Heart right ventricle (tissue), 16 donors: ENCODE results near the gene PDE6G. TPM values are rescaled to one million over a fixed set of nuclear protein-coding genes. Genes with fewer than 3 reads are reported as not detected.

Experiments
- ATAC-seq, 8 donors: fragments of 200-7000 bp; cut with Tn5 transposase; one replicate each; pipeline ENCODE4 v1.9.1; 2020; ENCODE audit warnings: mild to moderate bottlenecking in 8 of 8, moderate library complexity in 8 of 8, moderate number of reproducible peaks in 1 of 8
- DNase-seq, 2 donors: peaks; one replicate each; pipeline ENCODE4 v3.0.0-alpha.2; 2020
- H3K27ac ChIP-seq, 10 donors: fragments of 200-600 bp; sonication (generic) in 2 of 10; one replicate each; pipeline versions ENCODE4 v1.5.0 to v1.8.0; 2020 to 2022; ENCODE audit warnings: mild to moderate bottlenecking in 3 of 10
- H3K27me3 ChIP-seq, 7 donors: fragments of 200-600 bp; one replicate each; pipeline ENCODE4 v1.8.0; 2021 to 2022; ENCODE audit warnings: mild to moderate bottlenecking in 2 of 7
- H3K36me3 ChIP-seq, 9 donors: fragments of 200-600 bp; sonication (generic) in 1 of 9; one replicate each; pipeline versions ENCODE4 v1.5.0 to v1.8.0; 2020 to 2022; ENCODE audit warnings: mild to moderate bottlenecking in 2 of 9
- H3K4me1 ChIP-seq, 9 donors: fragments of 200-600 bp; sonication (generic) in 1 of 9; one replicate each; pipeline versions ENCODE4 v1.5.0 to v1.8.0; 2020 to 2022; ENCODE audit warnings: mild to moderate bottlenecking in 4 of 9
- H3K4me3 ChIP-seq, 10 donors: fragments of 200-600 bp; sonication (generic) in 2 of 10; one replicate each; pipeline versions ENCODE4 v1.5.0 to v1.8.0; 2020 to 2022; ENCODE audit warnings: mild to moderate bottlenecking in 7 of 10, moderate library complexity in 2 of 10
- H3K9me3 ChIP-seq, 11 donors: fragments of 200-600 bp in 10 of 11; sonication (generic) in 2 of 11; one replicate each; pipeline versions ENCODE4 v1.5.0 to v1.8.0; 2013 to 2022; ENCODE audit warnings: mild to moderate bottlenecking in 2 of 11, control low read depth in 1 of 11, moderate library complexity in 1 of 11
- WGBS, 2 donors: extraction: QIAGEN DNeasy Blood & Tissue Kit; methylation state at CpG; one replicate each; pipeline ENCODE4 v1.1.7; 2013; ENCODE audit warnings: inconsistent platforms in 1 of 2; 5-methylcytosine and 5-hydroxymethylcytosine counted together
- intact Hi-C, 10 donors: fragments of 100-400 bp; cut with DNase I; formaldehyde crosslinking; loops; one replicate each; pipeline versions ENCODE4 v1.11.1 to v1.14.2; 2022
- polyA plus RNA-seq, 2 donors: library from polyadenylated mRNA; stranded (reverse); fragments of 200-250 nt; gene quantifications; one replicate each; pipeline ENCODE4 v1.2.3, GENCODE V29; 2013
- total RNA-seq, 10 donors: library from RNA; stranded (reverse); fragmentation: NEBNext Ultra II Directional in 3 of 10; extraction: Animal tissue kit (Norgen Biotek cat#: 25700) in 3 of 10; gene quantifications; one replicate each; pipeline versions ENCODE4 v1.2.1 to v1.2.4, GENCODE V29; 2021 to 2023
- TF ChIP-seq, protein P1 (sequence below), 9 donors: fragments of 200-600 bp; sonication (generic) in 2 of 9; IDR thresholded peaks; one replicate each; pipeline versions ENCODE4 v1.5.0 to v1.8.0; 2021 to 2022; ENCODE audit warnings: antibody characterized with exemption in 9 of 9, mild to moderate bottlenecking in 5 of 9, moderate library complexity in 1 of 9
- donor health status: Arrhythmogenic right ventricular cardiomyopathy.
- donor health status: ischemic (EF 13 %, LVEDD 7.1; RV severe dilation, severe dysfunction).
- donor health status: healthy with polysubstance abuse.
- donor health status: DM: no; HTN: yes; CAD: no.
- donor health status: DM: no; HTN: no; CAD: no.
- donor health status: ischemic (EF 25% LVEDD 6.9; RV normal size, moderate dysfunction).
- donor health status: ischemic (EF 25% LVEDD 5.7; RV mildly dilated, moderate dysfunction).
- donor health status: healthy.
- donor health status: DM: yes; HTN: yes; CAD: no.
- donor health status: Ischemic cardiomyopathy.
- donor health status: ischemic (EF 35%, LVEDD 5.7; RV mildly dilated, moderate dysfunction).
- donor health status: nonischemic (EF 11% LVEDD 7.7; RV severe dilation, severe dysfunction).
- donor health status: DM: yes; HTN: yes; CAD: no.
- donor health status: PGD.
- donor health status: ischemic (EF 29% LVEDD 5.4; RV normal size, mild dysfunction).
- donor health status: nonischemic (EF 23%, LVEDD 6.1; RV moderate dilation, normal function).

PDE6G gene
- total and polyA plus RNA-seq, 12 donors = 0.38 to 1.3 (median 1.3) TPM; not detected in 9

DNA sequence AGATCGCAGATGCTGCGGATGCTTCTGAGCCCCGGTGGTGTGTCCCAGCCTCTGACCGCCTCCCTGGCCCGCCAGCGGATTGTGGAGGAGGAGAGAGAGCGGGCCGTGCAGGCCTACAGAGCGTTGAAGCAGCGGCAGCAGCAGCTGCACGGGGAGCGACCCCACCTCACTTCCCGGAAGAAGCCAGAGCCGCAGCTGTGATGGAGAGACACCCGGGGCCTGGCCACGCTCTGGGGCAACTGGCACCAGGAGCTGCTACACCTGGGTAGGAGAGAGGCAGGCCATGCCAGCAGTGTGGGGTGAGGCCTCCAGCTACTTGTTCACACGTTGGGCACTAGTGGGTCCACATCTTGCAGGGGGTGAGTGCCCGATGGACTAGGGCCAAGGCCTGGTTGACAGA, 16.2 kb upstream of the PDE6G start:
- no peaks in the 10 kb centered on the region for H3K9me3 ChIP-seq
- peaks cover 0 to 74% (median 6%) of the 10 kb centered on the region in 9 donors for H3K36me3 ChIP-seq
- H3K27me3 ChIP-seq = no peaks in the 10 kb centered on the region
- WGBS, 2 donors = 84 to 85% methylated on average over 18 of the region's 18 CpGs
- intact Hi-C loops = no loop called here
- ATAC-seq = peak in 2 of 8 donors; percentile 4 to 12
- no peak overlapping the region for H3K4me3 ChIP-seq
- TF ChIP-seq, protein P1, sequence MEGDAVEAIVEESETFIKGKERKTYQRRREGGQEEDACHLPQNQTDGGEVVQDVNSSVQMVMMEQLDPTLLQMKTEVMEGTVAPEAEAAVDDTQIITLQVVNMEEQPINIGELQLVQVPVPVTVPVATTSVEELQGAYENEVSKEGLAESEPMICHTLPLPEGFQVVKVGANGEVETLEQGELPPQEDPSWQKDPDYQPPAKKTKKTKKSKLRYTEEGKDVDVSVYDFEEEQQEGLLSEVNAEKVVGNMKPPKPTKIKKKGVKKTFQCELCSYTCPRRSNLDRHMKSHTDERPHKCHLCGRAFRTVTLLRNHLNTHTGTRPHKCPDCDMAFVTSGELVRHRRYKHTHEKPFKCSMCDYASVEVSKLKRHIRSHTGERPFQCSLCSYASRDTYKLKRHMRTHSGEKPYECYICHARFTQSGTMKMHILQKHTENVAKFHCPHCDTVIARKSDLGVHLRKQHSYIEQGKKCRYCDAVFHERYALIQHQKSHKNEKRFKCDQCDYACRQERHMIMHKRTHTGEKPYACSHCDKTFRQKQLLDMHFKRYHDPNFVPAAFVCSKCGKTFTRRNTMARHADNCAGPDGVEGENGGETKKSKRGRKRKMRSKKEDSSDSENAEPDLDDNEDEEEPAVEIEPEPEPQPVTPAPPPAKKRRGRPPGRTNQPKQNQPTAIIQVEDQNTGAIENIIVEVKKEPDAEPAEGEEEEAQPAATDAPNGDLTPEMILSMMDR (IDR thresholded peaks at IDR 0.05) = no peak
- DNase-seq = no peak
- H3K27ac ChIP-seq = no peak overlapping the region
- peaks cover 0 to 15% (median 10%) of the 10 kb centered on the region in 9 donors for H3K4me1 ChIP-seq

DNA sequence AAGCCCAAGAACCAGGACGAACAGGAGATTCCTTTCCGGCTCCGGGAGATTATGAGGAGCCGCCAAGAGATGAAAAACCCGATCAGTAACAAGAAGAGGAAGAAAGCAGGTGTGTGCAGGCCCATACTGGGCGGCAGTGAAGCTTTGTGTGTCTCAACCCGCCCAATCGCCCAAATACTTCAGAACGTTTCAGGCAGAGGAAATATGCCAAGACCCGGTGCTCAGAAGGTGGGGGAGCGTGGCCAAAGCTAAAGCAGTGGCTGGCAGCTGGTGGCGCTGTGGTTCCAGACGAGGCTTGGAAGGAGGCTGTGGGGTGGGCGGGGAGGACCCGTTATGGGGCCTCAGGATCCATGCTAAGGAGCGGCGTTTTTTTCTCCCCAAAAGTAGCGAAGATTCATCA, 11.4 kb upstream of the PDE6G start:
- Histone ChIP-seq H3K27ac (no peak overlapping the region), H3K27me3 (no peaks in the 10 kb centered on the region), H3K36me3 (peaks cover 0 to 59% (median 3%) of the 10 kb centered on the region in 9 donors), H3K4me1 (peaks cover 6 to 29% (median 24%) of the 10 kb centered on the region in 9 donors), H3K9me3 (no peaks in the 10 kb centered on the region), H3K4me3 (peak overlapping the region in 2 of 10 donors; percentile 95 to 99)
- 83 to 87% methylated on average over 18 of the region's 18 CpGs for WGBS, 2 donors
- intact Hi-C loops = loop anchor here in 1 of 10 donors (2.0 kb wide), 1 partner anchor 31 kb away; the partner anchor contains the start of genes NPLOC4 and TSPAN10
- no peak for DNase-seq
- TF ChIP-seq, protein P1 (IDR thresholded peaks at IDR 0.05) = no peak
- no peak for ATAC-seq

DNA sequence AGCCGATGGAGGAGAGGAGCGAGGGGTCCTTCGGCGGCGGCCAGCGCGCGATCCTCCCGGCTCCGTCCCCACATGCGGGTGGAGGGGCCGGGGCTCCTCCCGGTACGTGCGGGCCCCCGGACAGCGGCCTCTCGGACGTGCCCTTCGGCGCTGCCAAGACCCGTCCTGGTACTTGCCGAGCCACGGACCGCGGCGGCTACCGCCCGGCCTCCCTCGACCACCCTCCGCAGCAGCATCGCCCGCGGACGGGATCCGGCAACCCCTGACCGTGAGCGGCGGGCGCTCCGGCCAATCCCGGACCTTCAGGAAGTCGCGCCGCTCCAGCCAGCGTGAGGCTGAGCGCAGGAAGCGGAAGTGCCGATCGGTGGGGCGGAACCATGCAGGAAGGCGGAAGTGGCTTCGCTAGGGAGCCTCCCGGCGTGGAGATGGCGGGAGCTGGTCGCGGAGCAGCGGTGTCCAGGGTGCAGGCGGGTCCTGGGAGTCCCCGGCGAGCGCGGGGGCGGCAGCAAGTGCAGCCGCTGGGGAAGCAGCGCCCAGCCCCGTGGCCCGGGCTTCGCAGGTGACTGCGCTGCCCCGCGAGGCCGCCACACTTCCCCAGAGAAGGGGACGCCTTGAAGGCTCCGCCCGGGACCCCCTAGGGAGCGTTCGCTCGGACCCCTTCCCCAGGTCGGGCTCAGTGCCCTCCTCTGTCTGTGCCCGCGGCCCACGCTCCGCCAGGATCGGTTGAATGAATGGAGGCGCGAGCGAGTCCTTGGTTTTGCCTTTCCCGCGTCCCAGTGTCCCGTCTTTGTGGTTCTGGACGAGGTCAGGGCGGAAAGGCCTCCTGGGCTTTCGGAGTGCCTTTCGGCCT, 10.2 kb upstream of the PDE6G start, which contains the start of the genes CCDC137 and OXLD1:
Gene CCDC137 (plus strand): TSS at position 396 of the 850 bp plus-strand sequence. CDS start 30 bp downstream, at position 426.
Gene OXLD1 (minus strand): TSS at position 264 of the 850 bp plus-strand sequence. CDS start 28 bp downstream, at position 236.
- WGBS, 2 donors = 0 to 1% methylated on average over 87 to 96 of the region's 96 CpGs
- Histone ChIP-seq H3K9me3 (no peaks in the 10 kb centered on the region), H3K4me3 (peak within 1 kb of the TSS; percentile 71 to 99 (median 94)), H3K27me3 (no peaks in the 10 kb centered on the region), H3K4me1 (peaks cover 6 to 29% (median 24%) of the 10 kb centered on the region in 9 donors), H3K36me3 (peaks cover 0 to 48% (median 0%) of the 10 kb centered on the region in 9 donors), H3K27ac (peak within 1 kb of the TSS; percentile 30 to 97 (median 92))
- TF ChIP-seq, protein P1 (IDR thresholded peaks at IDR 0.05) = no peak
- intact Hi-C loops = loop anchor here in 2 of 10 donors (1.0 to 2.0 kb wide), 3 partner anchors 17 to 30 kb away; partner anchors contain the start of genes NPLOC4 (in 2 of the 2), TSPAN10 (in 2 of the 2) and ARL16 (in 1 of the 2)
- ATAC-seq (peak; percentile 96 to 100 (median 99)), DNase-seq (peak; percentile 97)

DNA sequence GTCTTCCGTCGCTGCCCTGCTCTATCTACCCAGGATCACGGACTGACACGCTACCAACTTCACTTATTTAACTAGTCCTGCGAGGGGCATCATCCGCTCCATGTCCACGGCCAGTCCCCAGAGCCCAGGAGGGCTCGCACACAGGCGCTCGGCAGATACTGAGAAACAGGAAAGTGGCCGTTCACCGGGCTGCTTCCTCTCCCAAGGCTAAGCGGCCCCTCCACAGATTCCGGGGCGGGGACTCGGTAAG, 9.7 kb upstream of the PDE6G start:
- TF ChIP-seq, protein P1 (IDR thresholded peaks at IDR 0.05) = no peak
- H3K27me3 ChIP-seq = no peaks in the 10 kb centered on the region
- intact Hi-C loops = loop anchor here in 2 of 10 donors (1.0 to 2.0 kb wide), 3 partner anchors 17 to 29 kb away; partner anchors contain the start of genes NPLOC4 (in 2 of the 2), TSPAN10 (in 2 of the 2) and ARL16 (in 1 of the 2)
- H3K36me3 ChIP-seq = peaks cover 0 to 42% (median 0%) of the 10 kb centered on the region in 9 donors
- peak overlapping the region; percentile 30 to 97 (median 92) for H3K27ac ChIP-seq
- ATAC-seq (peak in 6 of 8 donors; percentile 6 to 51 (median 22)), DNase-seq (no peak)
- peak overlapping the region; percentile 71 to 99 (median 94) for H3K4me3 ChIP-seq
- no peaks in the 10 kb centered on the region for H3K9me3 ChIP-seq
- WGBS, 2 donors = 0 to 1% methylated on average over 16 of the region's 16 CpGs
- peaks cover 6 to 29% (median 24%) of the 10 kb centered on the region in 9 donors for H3K4me1 ChIP-seq
